ENCODE results near the gene FUCA1. TPM values are rescaled to one million over a fixed set of nuclear protein-coding genes. Genes with fewer than 3 reads are reported as not detected.

FUCA1 gene
- total and polyA plus RNA-seq, 10 of the 15 experiments (the other 5 are each of a cell fraction or from before 2014, with no cell fraction given) = 33.3 to 117 (median 52.6) TPM

- TF ChIP-seq SIX5 (IDR thresholded peaks at IDR 0.05; ENCODE audit: low read depth, low read length, severe bottlenecking) (no peak), MYB (IDR thresholded peaks at IDR 0.05; ENCODE audit: borderline replicate concordance, low read depth, low read length) (no peak), RELB (IDR thresholded peaks at IDR 0.05; ENCODE audit: low read depth) (0 out of 2 replicates have a peak, but pooled peaks have one; percentile 42), BMI1 (IDR thresholded peaks at IDR 0.05; ENCODE audit: borderline replicate concordance) (no peak), HSF1 (IDR thresholded peaks at IDR 0.05; ENCODE audit: low read depth, low read length) (no peak), EP300 (IDR thresholded peaks at IDR 0.05; ENCODE audit: borderline replicate concordance in 1 of 2, control insufficient read depth in 1 of 2, low read depth in 2 of 2, low read length in 2 of 2) (no peak), ZNF217 (IDR thresholded peaks at IDR 0.05) (no peak), KLF5 (IDR thresholded peaks at IDR 0.05; ENCODE audit: partially characterized antibody) (no peak), RAD21 (IDR thresholded peaks at IDR 0.05; ENCODE audit: insufficient read depth, low read depth, low read length) (peak; percentile 96), STAT1 (conservative IDR thresholded peaks at IDR 0.05) (0 out of 2 replicates have a peak, but pooled peaks have one; percentile 65), MYC (IDR thresholded peaks at IDR 0.05; ENCODE audit: insufficient read depth, insufficient read length, insufficient replicate concordance, low read length, severe bottlenecking) (no peak), ZNF384 (IDR thresholded peaks at IDR 0.05; ENCODE audit: borderline replicate concordance, low read depth, low read length) (no peak), ZNF274 (IDR thresholded peaks at IDR 0.05; ENCODE audit: insufficient read depth, insufficient read length) (no peak), POLR2AphosphoS5 (IDR thresholded peaks at IDR 0.05; ENCODE audit: low read length) (no peak), BACH1 (IDR thresholded peaks at IDR 0.05; ENCODE audit: borderline replicate concordance) (no peak), FOXM1 (IDR thresholded peaks at IDR 0.05; ENCODE audit: low read depth, low read length) (no peak), BCL11A (IDR thresholded peaks at IDR 0.05; ENCODE audit: low read depth, low read length) (no peak), BCL3 (IDR thresholded peaks at IDR 0.05; ENCODE audit: borderline replicate concordance, insufficient read depth, low read depth, low read length, poor library complexity, severe bottlenecking) (no peak), MEF2B (IDR thresholded peaks at IDR 0.05; ENCODE audit: partially characterized antibody, poor library complexity, severe bottlenecking) (peak; percentile 94), CTCF (IDR thresholded peaks at IDR 0.05 in 2 of 3, conservative IDR thresholded peaks at IDR 0.05 in 1 of 3; ENCODE audit: control insufficient read depth in 2 of 3, extremely low read depth in 1 of 3, insufficient read depth in 1 of 3, low read depth in 3 of 3, low read length in 3 of 3) (peak; percentile 86 to 94 (median 88))
These were observed 48.4 kb upstream of the FUCA1 start (continued) for GRCh38 chr1:23916209-23917131.
